ENCODE data around the gene FSHR. TPM values are rescaled to one million over a fixed set of nuclear protein-coding genes. Genes with fewer than 3 reads are reported as not detected.

Gene FSHR
- total RNA-seq, 2 donors from 2014 or later = not detected

- Histone ChIP-seq H3K36me3 (replicated peaks in 1 of 2; ENCODE audit: insufficient read depth in 1 of 2, low read depth in 2 of 2) (no peaks in the 10 kb centered on the region), H3K27me3 (no peaks in the 10 kb centered on the region), H3K4me3 (no peak overlapping the region), H3K27ac (no peak overlapping the region), H3K9me3 (no peaks in the 10 kb centered on the region), H3K4me1 (no peaks in the 10 kb centered on the region)
- TF ChIP-seq POLR2A (IDR thresholded peaks at IDR 0.05) (no peak), CTCF (IDR thresholded peaks at IDR 0.05) (no peak)
- ATAC-seq (no peak), DNase-seq (no peak)
- intact Hi-C loops (cut with DNase I) = no loop called here
- WGBS, 2 donors = 48 to 54% methylated on average over 2 of the region's 2 CpGs
Measured at GRCh38 chr2:48927355-48927754, 227.0 kb downstream of the FSHR start.

DNA sequence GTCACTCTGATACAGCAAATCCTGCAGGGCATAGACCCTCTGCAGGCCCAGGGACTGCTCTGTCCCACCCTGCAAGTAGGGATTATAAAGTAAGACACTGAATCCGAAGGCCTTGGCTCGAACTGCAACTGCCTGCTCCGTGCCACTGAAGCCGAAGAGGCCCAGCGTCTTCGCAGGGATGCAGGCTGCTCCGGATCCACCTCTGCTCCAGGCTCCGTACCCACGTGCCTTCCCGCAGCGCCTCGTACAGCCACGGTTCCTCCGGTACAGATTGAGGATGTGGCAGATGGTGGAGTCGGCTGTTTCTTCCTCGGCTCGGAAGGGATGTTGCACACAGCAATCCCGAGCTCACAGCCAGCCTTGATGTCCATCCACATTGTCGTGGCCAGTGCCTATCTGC lies 238.4 kb downstream of the FSHR start:
- H3K4me3 ChIP-seq = no peak overlapping the region
- no peaks in the 10 kb centered on the region for H3K27me3 ChIP-seq
- intact Hi-C loops (cut with DNase I) = no loop called here
- no peaks in the 10 kb centered on the region for H3K9me3 ChIP-seq
- no peaks in the 10 kb centered on the region for H3K4me1 ChIP-seq
- TF ChIP-seq CTCF (IDR thresholded peaks at IDR 0.05) (no peak), POLR2A (IDR thresholded peaks at IDR 0.05) (no peak)
- WGBS, 2 donors = 74 to 86% methylated on average over 19 of the region's 19 CpGs
- no peak overlapping the region for H3K27ac ChIP-seq
- DNase-seq (no peak), ATAC-seq (no peak)
- H3K36me3 ChIP-seq (replicated peaks in 1 of 2; ENCODE audit: insufficient read depth in 1 of 2, low read depth in 2 of 2) = no peaks in the 10 kb centered on the region

DNA sequence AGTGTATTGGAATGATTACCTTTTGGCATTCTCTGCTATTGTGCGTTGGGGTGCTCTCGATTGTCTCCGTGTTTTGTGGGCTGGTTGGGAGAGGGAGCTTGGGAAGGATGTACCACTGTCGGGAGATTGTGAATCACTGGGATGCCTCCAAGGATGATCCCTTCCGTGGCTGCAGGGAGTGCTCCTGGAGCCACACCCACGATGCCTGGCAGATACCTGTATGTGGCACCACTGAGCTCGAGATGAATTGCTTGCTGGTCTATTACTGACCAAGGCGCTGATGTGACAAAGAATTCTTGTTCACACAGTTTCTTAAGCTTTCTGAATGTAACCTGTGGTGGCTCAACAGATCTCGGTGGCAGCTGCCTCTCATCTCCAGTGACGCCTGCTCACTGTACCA lies 239.1 kb downstream of the FSHR start:
- H3K4me3 ChIP-seq = no peak overlapping the region
- WGBS, 2 donors = 54 to 67% methylated on average over 10 of the region's 10 CpGs
- H3K9me3 ChIP-seq = no peaks in the 10 kb centered on the region
- no peak overlapping the region for H3K27ac ChIP-seq
- no peak for ATAC-seq
- no peaks in the 10 kb centered on the region for H3K36me3 ChIP-seq (replicated peaks in 1 of 2; ENCODE audit: insufficient read depth in 1 of 2, low read depth in 2 of 2)
- no peak for DNase-seq
- intact Hi-C loops (cut with DNase I) = no loop called here
- H3K4me1 ChIP-seq = no peaks in the 10 kb centered on the region
- H3K27me3 ChIP-seq = no peaks in the 10 kb centered on the region
- TF ChIP-seq CTCF (IDR thresholded peaks at IDR 0.05) (no peak), POLR2A (IDR thresholded peaks at IDR 0.05) (no peak)

DNA sequence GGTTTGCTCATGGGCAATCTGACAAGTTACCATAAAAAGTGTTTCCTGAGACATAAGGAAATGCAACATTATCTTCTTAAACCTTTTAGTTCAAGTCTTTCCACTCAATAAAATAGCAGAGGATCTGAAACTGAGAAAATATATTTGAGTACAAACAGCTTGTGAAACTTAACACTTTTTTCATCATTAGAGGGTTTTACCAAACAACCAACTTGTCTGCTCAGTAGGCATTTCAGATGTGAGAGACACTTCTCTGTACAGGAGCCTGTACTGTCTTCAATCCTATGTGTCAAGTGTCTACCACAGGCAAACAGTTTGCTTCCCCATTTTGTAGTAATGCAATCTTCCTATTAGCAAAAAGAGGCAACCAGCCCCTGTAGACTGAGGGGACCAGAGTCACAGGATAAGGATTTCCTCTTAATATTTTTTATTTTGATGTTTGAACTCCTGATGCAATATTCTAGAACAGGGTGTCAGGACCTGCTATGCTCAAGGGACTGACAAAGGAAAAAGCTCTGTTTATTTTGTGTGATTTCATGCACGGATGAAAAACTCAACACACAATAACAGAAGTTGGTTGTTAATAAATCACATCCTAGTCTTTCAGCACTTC lies 239.7 kb downstream of the FSHR start:
- no peak overlapping the region for H3K4me3 ChIP-seq
- DNase-seq (no peak), ATAC-seq (no peak)
- no peaks in the 10 kb centered on the region for H3K4me1 ChIP-seq
- intact Hi-C loops (cut with DNase I) = no loop called here
- no peak overlapping the region for H3K27ac ChIP-seq
- no peaks in the 10 kb centered on the region for H3K36me3 ChIP-seq (replicated peaks in 1 of 2; ENCODE audit: insufficient read depth in 1 of 2, low read depth in 2 of 2)
- H3K9me3 ChIP-seq = no peaks in the 10 kb centered on the region
- no peaks in the 10 kb centered on the region for H3K27me3 ChIP-seq
- TF ChIP-seq CTCF (IDR thresholded peaks at IDR 0.05) (no peak), POLR2A (IDR thresholded peaks at IDR 0.05) (no peak)
- WGBS, 2 donors = 16 to 18% methylated on average over 1 of the region's 1 CpG

Small RNA genes within 50 kb of the gene (microRNA-seq; reads per million reads assigned to microRNA genes)
- gene MIR548BA (ENCODE audit: borderline number of aligned reads in 2 of 2, borderline replicate concordance in 2 of 2) = 0 reads per million in 2 donors

Small RNA genes within 50 kb of the gene (small RNA-seq; reads per million reads assigned to genes)
- not detected for gene MIR548BA
